H9 (cell line): ENCODE data around the gene FXR1. TPM values are rescaled to one million over a fixed set of nuclear protein-coding genes. Genes with fewer than 3 reads are reported as not detected.

Experiments
- DNase-seq: peaks from one replicate; pipeline ENCODE4 v3.0.0-alpha.2; 2017
- H2AFZ ChIP-seq: one replicate; pipeline ENCODE4 v1.6.1; 2013; ENCODE audit warnings: mild to moderate bottlenecking, low read length, control low read depth, moderate library complexity
- H2AK5ac ChIP-seq: 2 replicates; pipeline ENCODE4 v1.6.1; 2013; ENCODE audit warnings: low read length, control low read depth, mixed read lengths; ENCODE audit not compliant: insufficient read length
- H2BK120ac ChIP-seq: one replicate; pipeline ENCODE4 v1.6.1; 2013; ENCODE audit warnings: low read depth, mild to moderate bottlenecking, low read length, control low read depth, inconsistent platforms; ENCODE audit not compliant: poor library complexity, severe bottlenecking
- H2BK12ac ChIP-seq: 2 replicates; pipeline ENCODE4 v1.6.1; 2013; ENCODE audit warnings: low read length, control low read depth, mixed read lengths, low read depth; ENCODE audit not compliant: insufficient read length
- H2BK15ac ChIP-seq: 2 replicates; pipeline ENCODE4 v1.6.1; 2013; ENCODE audit warnings: low read depth, low read length, control low read depth
- H2BK20ac ChIP-seq: one replicate; pipeline ENCODE4 v1.6.1; 2013; ENCODE audit warnings: low read depth, mild to moderate bottlenecking, low read length, control low read depth, inconsistent platforms; ENCODE audit not compliant: poor library complexity, severe bottlenecking
- H2BK5ac ChIP-seq: 2 replicates; pipeline ENCODE4 v1.6.1; 2013; ENCODE audit warnings: low read length, control low read depth, mixed read lengths; ENCODE audit not compliant: insufficient read length
- H3K14ac ChIP-seq: 2 replicates; pipeline ENCODE4 v1.6.1; 2013; ENCODE audit warnings: low read length, control low read depth; ENCODE audit not compliant: insufficient read depth
- H3K18ac ChIP-seq: 2 replicates; pipeline ENCODE4 v1.6.1; 2013; ENCODE audit warnings: low read depth, mild to moderate bottlenecking, mixed read lengths, low read length, control low read depth; ENCODE audit not compliant: insufficient read length
- H3K23ac ChIP-seq: 2 replicates; pipeline ENCODE4 v1.6.1; 2013; ENCODE audit warnings: low read length, control low read depth, mixed read lengths, low read depth; ENCODE audit not compliant: insufficient read length
- H3K23me2 ChIP-seq: 2 replicates; pipeline ENCODE4 v1.6.1; 2013; ENCODE audit warnings: low read depth, mild to moderate bottlenecking, mixed read lengths, low read length, control low read depth; ENCODE audit not compliant: insufficient read length, poor library complexity, severe bottlenecking
- H3K27ac ChIP-seq: 2 replicates; pipeline ENCODE4 v1.5.1; 2013; ENCODE audit warnings: low read length, control low read depth, mixed read lengths, low read depth; ENCODE audit not compliant: insufficient read length
- H3K27me3 ChIP-seq: 2 replicates; pipeline ENCODE4 v1.6.1; 2013; ENCODE audit warnings: low read length, control low read depth, inconsistent platforms; ENCODE audit not compliant: insufficient read depth
- H3K4ac ChIP-seq: 2 replicates; pipeline ENCODE4 v1.6.1; 2013; ENCODE audit warnings: low read depth, mild to moderate bottlenecking, control low read depth, inconsistent platforms, low read length, moderate library complexity
- H3K4me1 ChIP-seq: 2 replicates; pipeline ENCODE4 v1.6.1; 2013; ENCODE audit warnings: low read length, control low read depth, inconsistent platforms; ENCODE audit not compliant: insufficient read depth
- H3K4me2 ChIP-seq: 2 replicates; pipeline ENCODE4 v1.6.1; 2013; ENCODE audit warnings: low read length, control low read depth, mixed read lengths; ENCODE audit not compliant: insufficient read length, insufficient read depth
- H3K56ac ChIP-seq: 2 replicates; pipeline ENCODE4 v1.6.1; 2013; ENCODE audit warnings: low read depth, mild to moderate bottlenecking, mixed read lengths, low read length, control low read depth; ENCODE audit not compliant: insufficient read length
- H3K79me1 ChIP-seq: 2 replicates; pipeline ENCODE4 v1.6.1; 2013; ENCODE audit warnings: low read depth, mild to moderate bottlenecking, moderate library complexity, low read length, control low read depth, inconsistent platforms; ENCODE audit not compliant: insufficient read depth, poor library complexity, severe bottlenecking
- H3K79me2 ChIP-seq: 2 replicates; pipeline ENCODE4 v1.6.1; 2013; ENCODE audit warnings: low read length, control low read depth, inconsistent platforms; ENCODE audit not compliant: insufficient read depth
- H3K9ac ChIP-seq: 2 replicates; pipeline ENCODE4 v1.6.1; 2013; ENCODE audit warnings: low read length, control low read depth, mixed read lengths; ENCODE audit not compliant: insufficient read length; ENCODE audit errors: extremely low read depth
- H3K9me3 ChIP-seq: one replicate; pipeline ENCODE4 v1.6.1; 2013; ENCODE audit warnings: low read depth, low read length, inconsistent platforms; ENCODE audit not compliant: control insufficient read depth
- H3T11ph ChIP-seq: one replicate; pipeline ENCODE4 v1.6.1; 2013; ENCODE audit warnings: mild to moderate bottlenecking, low read length, control low read depth, inconsistent platforms
- H4K20me1 ChIP-seq: one replicate; pipeline ENCODE4 v1.6.1; 2013; ENCODE audit not compliant: control insufficient read depth, insufficient read length, insufficient read depth
- H4K5ac ChIP-seq: 2 replicates; pipeline ENCODE4 v1.6.1; 2013; ENCODE audit warnings: low read depth, mild to moderate bottlenecking, mixed read lengths, low read length, control low read depth; ENCODE audit not compliant: insufficient read length
- H4K8ac ChIP-seq: replicated peaks from 2 replicates; pipeline ENCODE4 v1.6.1; 2013; ENCODE audit warnings: low read length, control low read depth, mixed read lengths, low read depth; ENCODE audit not compliant: insufficient read length
- H4K91ac ChIP-seq: 2 replicates; pipeline ENCODE4 v1.6.1; 2013; ENCODE audit warnings: low read depth, mild to moderate bottlenecking, moderate library complexity, mixed read lengths, low read length, control low read depth; ENCODE audit not compliant: insufficient read length
- H3K27ac Mint-ChIP-seq, 3 experiments: 2 replicates in 2 of 3; 3 replicates in 1 of 3; pipeline ENCODE4 v1.8.0; 2020 to 2021; ENCODE audit warnings: mixed read lengths in 3 of 3, mild to moderate bottlenecking in 1 of 3, moderate library complexity in 1 of 3
- H3K27me3 Mint-ChIP-seq: 2 replicates; pipeline ENCODE4 v1.8.0; 2021; ENCODE audit warnings: low read depth, mild to moderate bottlenecking, moderate library complexity, mixed read lengths
- H3K36me3 Mint-ChIP-seq, 3 experiments: 2 replicates in 2 of 3; 3 replicates in 1 of 3; pipeline ENCODE4 v1.8.0; 2020 to 2021; ENCODE audit warnings: low read depth in 3 of 3, mixed read lengths in 3 of 3; ENCODE audit not compliant: insufficient read depth in 1 of 3
- H3K4me1 Mint-ChIP-seq, 2 experiments: 2 replicates each; pipeline ENCODE4 v1.8.0; 2020; ENCODE audit warnings: mixed read lengths in 2 of 2
- H3K4me3 Mint-ChIP-seq, 2 experiments: 2 replicates in 1 of 2; 3 replicates in 1 of 2; pipeline ENCODE4 v1.8.0; 2020 to 2021; ENCODE audit warnings: mild to moderate bottlenecking in 2 of 2, mixed read lengths in 2 of 2, moderate library complexity in 1 of 2
- H3K9me3 Mint-ChIP-seq, 2 experiments: 2 replicates in 1 of 2; 3 replicates in 1 of 2; pipeline ENCODE4 v1.8.0; 2020; ENCODE audit warnings: mild to moderate bottlenecking in 2 of 2, mixed read lengths in 2 of 2, moderate library complexity in 1 of 2
- CTCF ChIP-seq: fragments of 200-600 bp; sonication (generic); conservative IDR thresholded peaks from 3 replicates; pipeline ENCODE4 v1.8.0; 2021; ENCODE audit warnings: antibody characterized with exemption, mild to moderate bottlenecking
- total RNA-seq: library from RNA; stranded (reverse); gene quantifications from 2 replicates; pipeline ENCODE4 v1.2.1, GENCODE V29; 2021

The FXR1 gene
- total RNA-seq, 1 experiment from 2014 or later: 240 TPM

- Histone ChIP-seq H3K27ac (no peak overlapping the region), H2BK120ac (no peak overlapping the region), H3K56ac (no peak overlapping the region), H2BK20ac (no peak overlapping the region), H3T11ph (no peak overlapping the region), H4K20me1 (no peaks in the 10 kb centered on the region), H3K27me3 (no peaks in the 10 kb centered on the region), H4K5ac (no peak overlapping the region), H4K91ac (no peak overlapping the region), H2AK5ac (no peak overlapping the region), H3K23ac (no peak overlapping the region), H2AFZ (no peak overlapping the region), H2BK15ac (no peak overlapping the region), H3K14ac (no peak overlapping the region), H3K23me2 (no peaks in the 10 kb centered on the region), H4K8ac (no peak overlapping the region), H2BK5ac (no peak overlapping the region), H3K4ac (no peak overlapping the region), H3K79me1 (no peaks in the 10 kb centered on the region), H2BK12ac (no peak overlapping the region), H3K4me1 (no peaks in the 10 kb centered on the region), H3K9me3 (no peaks in the 10 kb centered on the region), H3K4me2 (no peak overlapping the region), H3K9ac (no peak overlapping the region), H3K79me2 (no peaks in the 10 kb centered on the region), H3K18ac (no peak overlapping the region)
- Mint-ChIP-seq H3K4me3 (no peak overlapping the region), H3K36me3 (no peaks in the 10 kb centered on the region; a peak in 1 of 7 replicates), H3K9me3 (no peaks in the 10 kb centered on the region; a peak in 1 of 5 replicates), H3K27ac (no peak overlapping the region), H3K27me3 (no peaks in the 10 kb centered on the region), H3K4me1 (no peaks in the 10 kb centered on the region)
- no peak for DNase-seq
- TF ChIP-seq CTCF: no peak
Measured at GRCh38 chr3:181030948-181031347, 118.5 kb downstream of the FXR1 start.

Other genes starting within 250 kb of the FXR1 start
- 0.59 and 0.79 TPM in 2 replicates for gene CCDC39, start 233.2 kb upstream of the FXR1 start, total RNA-seq
- gene DNAJC19, start 77.1 kb downstream of the FXR1 start, total RNA-seq: 79.9 and 82.0 TPM in 2 replicates